ENCODE data around the gene DUSP15.

DUSP15 gene

DNA sequence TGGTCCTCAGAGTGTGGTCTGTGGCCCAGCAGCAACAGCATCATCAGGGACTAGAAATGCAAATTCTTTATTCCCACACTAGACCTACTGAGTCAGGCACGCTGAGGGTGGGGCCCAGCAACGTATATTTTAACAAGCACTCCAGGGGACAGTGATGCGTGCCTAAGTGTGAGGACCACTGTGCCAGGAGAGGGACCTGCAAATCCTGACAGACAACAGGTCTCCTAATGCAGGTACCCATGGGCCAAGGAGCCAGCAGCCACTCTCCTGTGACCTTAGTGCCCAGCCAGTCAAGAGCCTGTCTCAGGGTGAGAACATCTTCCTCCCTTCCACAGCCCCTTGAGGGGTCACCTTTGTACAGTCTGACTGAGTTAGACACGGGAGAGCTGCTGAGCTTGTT lies 59.1 kb downstream of the DUSP15 start:
- no peak overlapping the region for H3K4me3 ChIP-seq (ENCODE audit: low read length)
- no peak for DNase-seq (ENCODE audit: low read depth, low spot score)
